Chondrocyte (in vitro differentiated cells): ENCODE results near the gene SHCBP1. TPM values are rescaled to one million over a fixed set of nuclear protein-coding genes. Genes with fewer than 3 reads are reported as not detected.
"Not testable (repeated sequence)": the region's sequence is repeated elsewhere in the genome, so short reads cannot be mapped to it uniquely, and the experiment has no call there.

Experiments used
- DNase-seq: peaks from one replicate; pipeline ENCODE4 v3.0.0; 2021; ENCODE audit warnings: mixed read lengths, low spot score
- H3K27ac Mint-ChIP-seq: one replicate; pipeline ENCODE4 v1.8.0; 2021; ENCODE audit warnings: mild to moderate bottlenecking, moderate library complexity, mixed read lengths; ENCODE audit not compliant: unreplicated experiment
- H3K27me3 Mint-ChIP-seq: 2 replicates; pipeline ENCODE4 v1.8.0; 2021; ENCODE audit warnings: low read depth, mixed read lengths
- H3K36me3 Mint-ChIP-seq: 2 replicates; pipeline ENCODE4 v1.8.0; 2021; ENCODE audit warnings: low read depth, mixed read lengths
- H3K4me1 Mint-ChIP-seq: 2 replicates; pipeline ENCODE4 v1.8.0; 2021; ENCODE audit warnings: low read depth, mild to moderate bottlenecking, mixed read lengths
- H3K4me3 Mint-ChIP-seq: one replicate; pipeline ENCODE4 v1.8.0; 2021; ENCODE audit warnings: mild to moderate bottlenecking, moderate library complexity, mixed read lengths; ENCODE audit not compliant: unreplicated experiment
- H3K9me3 Mint-ChIP-seq: 2 replicates; pipeline ENCODE4 v1.8.0; 2021; ENCODE audit warnings: low read depth, mixed read lengths
- total RNA-seq: library from RNA; stranded (reverse); gene quantifications from 3 replicates; pipeline ENCODE4 v1.2.1, GENCODE V29; 2021
- TF ChIP-seq, protein P1 (sequence below): fragments of 200-600 bp; sonication (generic); IDR thresholded peaks from 2 replicates; pipeline ENCODE4 v1.5.0; 2021; ENCODE audit warnings: antibody characterized with exemption, mild to moderate bottlenecking, moderate library complexity

The SHCBP1 gene
- total RNA-seq, 1 donor from 2014 or later: 6.4 TPM

GRCh38 chr16:46632778-46633733, 11.9 kb upstream of the SHCBP1 start:
- H3K9me3 Mint-ChIP-seq: no peaks in the 10 kb centered on the region
- peaks cover 2% of the 10 kb centered on the region for H3K27me3 Mint-ChIP-seq
- peak overlapping the region; percentile 22 for H3K4me3 Mint-ChIP-seq
- no peaks in the 10 kb centered on the region for H3K36me3 Mint-ChIP-seq
- H3K27ac Mint-ChIP-seq: no peak overlapping the region
- TF ChIP-seq, protein P1, sequence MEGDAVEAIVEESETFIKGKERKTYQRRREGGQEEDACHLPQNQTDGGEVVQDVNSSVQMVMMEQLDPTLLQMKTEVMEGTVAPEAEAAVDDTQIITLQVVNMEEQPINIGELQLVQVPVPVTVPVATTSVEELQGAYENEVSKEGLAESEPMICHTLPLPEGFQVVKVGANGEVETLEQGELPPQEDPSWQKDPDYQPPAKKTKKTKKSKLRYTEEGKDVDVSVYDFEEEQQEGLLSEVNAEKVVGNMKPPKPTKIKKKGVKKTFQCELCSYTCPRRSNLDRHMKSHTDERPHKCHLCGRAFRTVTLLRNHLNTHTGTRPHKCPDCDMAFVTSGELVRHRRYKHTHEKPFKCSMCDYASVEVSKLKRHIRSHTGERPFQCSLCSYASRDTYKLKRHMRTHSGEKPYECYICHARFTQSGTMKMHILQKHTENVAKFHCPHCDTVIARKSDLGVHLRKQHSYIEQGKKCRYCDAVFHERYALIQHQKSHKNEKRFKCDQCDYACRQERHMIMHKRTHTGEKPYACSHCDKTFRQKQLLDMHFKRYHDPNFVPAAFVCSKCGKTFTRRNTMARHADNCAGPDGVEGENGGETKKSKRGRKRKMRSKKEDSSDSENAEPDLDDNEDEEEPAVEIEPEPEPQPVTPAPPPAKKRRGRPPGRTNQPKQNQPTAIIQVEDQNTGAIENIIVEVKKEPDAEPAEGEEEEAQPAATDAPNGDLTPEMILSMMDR: no peak
- DNase-seq: no peak
- H3K4me1 Mint-ChIP-seq: peaks cover 10% of the 10 kb centered on the region

DNA sequence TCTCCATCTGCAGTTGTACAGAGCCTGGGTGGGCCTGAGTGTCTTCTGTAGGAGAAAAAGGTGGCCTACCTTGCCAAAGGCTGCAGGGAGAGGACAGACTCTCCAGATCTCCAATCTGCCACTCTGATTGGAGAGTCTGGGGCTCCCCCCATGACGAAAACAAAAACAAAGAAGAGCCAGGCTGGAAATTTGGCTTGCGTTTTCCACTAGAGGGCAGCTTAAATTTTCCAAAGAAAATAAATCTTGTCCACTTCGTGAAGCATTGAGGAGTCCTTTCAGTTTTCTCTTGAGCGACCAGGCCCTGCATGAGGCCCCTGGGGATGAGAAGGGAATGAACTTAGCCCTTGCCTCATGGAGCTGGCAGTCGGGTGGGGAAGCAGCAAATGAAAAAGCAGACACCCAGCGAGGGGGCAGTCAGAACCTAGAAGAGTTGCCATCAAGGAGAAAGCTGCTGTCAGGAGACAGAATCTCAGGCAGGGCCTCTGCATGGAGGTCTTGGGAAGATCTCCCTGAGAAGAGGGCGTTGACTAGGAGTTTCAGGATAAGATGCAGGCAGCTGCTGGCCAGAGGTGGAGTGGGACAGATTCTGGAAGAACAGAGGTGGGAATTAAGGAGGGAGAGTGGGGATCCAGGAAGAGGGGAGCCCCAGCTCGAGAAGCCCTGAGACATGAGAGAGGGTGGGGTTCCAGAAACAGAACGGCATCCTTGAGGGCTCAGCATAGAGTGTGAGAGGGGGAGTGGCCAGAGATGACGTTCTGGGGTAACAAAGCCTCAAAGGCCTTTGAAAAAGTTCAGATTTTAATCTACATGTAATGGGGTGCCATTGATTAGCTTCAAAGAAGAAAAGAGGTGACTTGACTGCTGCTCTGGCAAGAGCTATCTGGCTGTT, 8.4 kb upstream of the SHCBP1 start:
- Mint-ChIP-seq H3K27ac (peak overlapping the region; percentile 42), H3K9me3 (no peaks in the 10 kb centered on the region), H3K4me3 (no peak overlapping the region), H3K27me3 (peaks cover 1% of the 10 kb centered on the region), H3K4me1 (peaks cover 10% of the 10 kb centered on the region), H3K36me3 (no peaks in the 10 kb centered on the region)
- no peak for DNase-seq
- TF ChIP-seq, protein P1: peak; percentile 77

DNA sequence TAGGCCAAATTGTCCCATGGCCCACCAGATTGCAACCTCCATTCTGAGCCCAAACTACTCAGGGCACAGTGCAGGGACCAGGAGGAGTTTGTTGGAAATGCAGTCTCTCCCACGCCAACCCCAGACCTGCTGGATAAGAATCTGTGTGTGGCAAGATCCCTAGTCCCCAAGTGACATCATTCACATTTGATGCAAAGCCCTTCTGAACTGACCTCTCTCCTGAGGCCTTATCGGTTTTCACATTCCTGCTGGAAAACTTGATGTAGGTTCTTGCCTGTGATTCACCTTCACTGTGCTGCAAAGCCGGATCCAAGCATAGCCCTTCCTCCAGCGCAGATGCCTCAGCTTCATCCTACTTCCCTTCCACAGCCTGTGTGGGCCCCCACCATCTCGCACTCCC, 6.6 kb upstream of the SHCBP1 start:
- Mint-ChIP-seq H3K4me1 (peaks cover 10% of the 10 kb centered on the region), H3K4me3 (no peak overlapping the region), H3K27ac (no peak overlapping the region), H3K27me3 (no peaks in the 10 kb centered on the region), H3K36me3 (no peaks in the 10 kb centered on the region), H3K9me3 (no peaks in the 10 kb centered on the region)
- TF ChIP-seq, protein P1: no peak
- DNase-seq: no peak

- not testable (repeated sequence) for H3K4me3 Mint-ChIP-seq, H3K27ac Mint-ChIP-seq, DNase-seq, H3K9me3 Mint-ChIP-seq, H3K36me3 Mint-ChIP-seq, H3K27me3 Mint-ChIP-seq
- H3K4me1 Mint-ChIP-seq: peaks cover 11% of the 10 kb centered on the region
Observed at GRCh38 chr16:46626681-46627080, 5.5 kb upstream of the SHCBP1 start.

DNA sequence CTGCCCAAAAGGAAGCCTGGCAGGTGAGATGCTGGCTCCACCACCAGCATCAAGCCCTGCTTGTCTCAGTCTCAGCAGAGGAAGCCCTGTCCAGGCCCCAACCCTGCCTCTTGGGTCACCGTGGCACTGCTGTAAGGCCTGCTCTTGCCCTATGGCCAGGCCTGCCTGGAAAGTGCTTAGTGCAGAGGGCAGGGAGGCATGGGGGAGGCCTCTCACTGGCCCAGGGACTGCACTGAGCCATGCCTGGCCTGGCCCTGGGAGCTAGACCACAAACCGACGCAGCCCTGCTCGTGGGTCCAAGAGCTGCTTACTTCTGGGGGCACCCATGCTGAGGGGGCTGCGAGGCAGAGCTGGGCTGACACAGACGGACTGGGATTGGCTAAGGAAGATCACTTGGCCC, 3.7 kb upstream of the SHCBP1 start:
- H3K36me3 Mint-ChIP-seq, H3K4me3 Mint-ChIP-seq, H3K27me3 Mint-ChIP-seq, H3K9me3 Mint-ChIP-seq, H3K27ac Mint-ChIP-seq, DNase-seq: not testable (repeated sequence)
- H3K4me1 Mint-ChIP-seq: peaks cover 23% of the 10 kb centered on the region

DNA sequence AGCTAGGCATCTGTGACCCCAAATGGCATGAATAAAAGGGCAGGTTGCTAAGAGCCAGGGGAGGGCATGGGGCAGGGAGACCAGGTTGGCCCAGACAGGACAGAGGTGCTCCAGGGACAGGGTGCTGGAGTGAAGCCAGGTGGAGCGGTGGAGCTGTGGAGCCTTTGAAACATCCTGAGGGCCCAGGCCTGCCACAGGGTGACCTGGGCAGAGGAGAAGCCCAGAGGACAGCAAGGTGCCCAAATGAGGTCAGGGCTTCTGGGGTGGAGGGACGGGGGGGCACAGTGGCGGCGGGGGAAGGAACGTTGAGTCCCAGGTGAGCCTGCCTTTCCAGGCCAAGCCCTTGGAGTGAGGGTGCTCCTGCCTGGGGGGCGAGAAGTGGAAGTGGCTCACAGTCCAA, 2.5 kb upstream of the SHCBP1 start:
- peaks cover 19% of the 10 kb centered on the region for H3K4me1 Mint-ChIP-seq
- not testable (repeated sequence) for H3K4me3 Mint-ChIP-seq, H3K27me3 Mint-ChIP-seq

More for the DNA sequence above, 2.5 kb upstream of the SHCBP1 start:
- not testable (repeated sequence) for DNase-seq, H3K9me3 Mint-ChIP-seq, H3K36me3 Mint-ChIP-seq, H3K27ac Mint-ChIP-seq
